ENCODE data around the gene PTPDC1. TPM values are rescaled to one million over a fixed set of nuclear protein-coding genes. Genes with fewer than 3 reads are reported as not detected.

PTPDC1 gene
- total RNA-seq, 1 donor from 2014 or later, result 5.4 TPM

DNA sequence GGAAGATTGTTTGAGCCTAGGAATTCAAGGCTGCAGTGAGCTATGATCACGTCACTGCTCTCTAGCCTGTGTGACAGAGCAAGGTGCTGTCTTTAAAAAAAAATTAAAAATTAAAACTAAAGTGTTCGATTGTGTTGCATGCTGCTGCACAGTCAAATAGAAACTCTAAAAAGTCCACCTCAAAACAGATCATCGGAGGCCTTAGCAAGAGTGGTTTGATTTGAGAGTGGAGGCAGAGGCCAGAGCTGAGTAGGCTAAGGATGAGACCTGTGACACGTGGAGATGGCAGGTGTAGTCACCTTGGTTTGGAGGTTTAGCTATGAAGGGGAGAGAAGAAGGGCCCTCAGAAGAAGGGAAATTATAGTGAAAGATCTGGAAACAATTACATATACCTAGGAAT is 2.8 kb upstream of the PTPDC1 start:
- Histone ChIP-seq H4K20me1 (ENCODE audit: insufficient read depth, low read length) (no peaks in the 10 kb centered on the region), H3K4me1 (ENCODE audit: insufficient read depth, low read length) (peaks cover 5% of the 10 kb centered on the region), H3K27ac (ENCODE audit: low read depth, low read length) (no peak overlapping the region), H2AFZ (ENCODE audit: low read depth, low read length) (no peak overlapping the region), H3K4me3 (ENCODE audit: insufficient read depth, low read depth, low read length) (no peak overlapping the region), H3K27me3 (ENCODE audit: insufficient read depth, low read length) (no peaks in the 10 kb centered on the region), H3K79me2 (ENCODE audit: insufficient read depth, low read length) (no peaks in the 10 kb centered on the region), H3K9me3 (ENCODE audit: insufficient read depth, low read depth, low read length) (no peaks in the 10 kb centered on the region), H3K4me2 (ENCODE audit: low read length) (no peak overlapping the region), H3K36me3 (ENCODE audit: insufficient read depth, low read length) (no peaks in the 10 kb centered on the region), H3K9ac (ENCODE audit: low read length) (no peak overlapping the region)
- FAIRE-seq (no peak), DNase-seq (ENCODE audit: low read depth) (no peak)
- Mint-ChIP-seq H3K9me3 (ENCODE audit: unreplicated experiment) (no peaks in the 10 kb centered on the region), H3K27ac (ENCODE audit: unreplicated experiment) (no peak overlapping the region), H3K36me3 (ENCODE audit: low read depth, unreplicated experiment) (no peaks in the 10 kb centered on the region), H3K4me1 (ENCODE audit: low read depth, unreplicated experiment) (peaks cover 8% of the 10 kb centered on the region), H3K4me3 (ENCODE audit: unreplicated experiment) (no peak overlapping the region), H3K27me3 (ENCODE audit: low read depth, unreplicated experiment) (no peaks in the 10 kb centered on the region)
- no peak for TF ChIP-seq EZH2 (IDR thresholded peaks at IDR 0.05; ENCODE audit: insufficient read depth, low read length)
- TF ChIP-seq, protein P1, sequence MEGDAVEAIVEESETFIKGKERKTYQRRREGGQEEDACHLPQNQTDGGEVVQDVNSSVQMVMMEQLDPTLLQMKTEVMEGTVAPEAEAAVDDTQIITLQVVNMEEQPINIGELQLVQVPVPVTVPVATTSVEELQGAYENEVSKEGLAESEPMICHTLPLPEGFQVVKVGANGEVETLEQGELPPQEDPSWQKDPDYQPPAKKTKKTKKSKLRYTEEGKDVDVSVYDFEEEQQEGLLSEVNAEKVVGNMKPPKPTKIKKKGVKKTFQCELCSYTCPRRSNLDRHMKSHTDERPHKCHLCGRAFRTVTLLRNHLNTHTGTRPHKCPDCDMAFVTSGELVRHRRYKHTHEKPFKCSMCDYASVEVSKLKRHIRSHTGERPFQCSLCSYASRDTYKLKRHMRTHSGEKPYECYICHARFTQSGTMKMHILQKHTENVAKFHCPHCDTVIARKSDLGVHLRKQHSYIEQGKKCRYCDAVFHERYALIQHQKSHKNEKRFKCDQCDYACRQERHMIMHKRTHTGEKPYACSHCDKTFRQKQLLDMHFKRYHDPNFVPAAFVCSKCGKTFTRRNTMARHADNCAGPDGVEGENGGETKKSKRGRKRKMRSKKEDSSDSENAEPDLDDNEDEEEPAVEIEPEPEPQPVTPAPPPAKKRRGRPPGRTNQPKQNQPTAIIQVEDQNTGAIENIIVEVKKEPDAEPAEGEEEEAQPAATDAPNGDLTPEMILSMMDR (IDR thresholded peaks at IDR 0.05; ENCODE audit: insufficient read depth, low read depth, low read length), result no peak

DNA sequence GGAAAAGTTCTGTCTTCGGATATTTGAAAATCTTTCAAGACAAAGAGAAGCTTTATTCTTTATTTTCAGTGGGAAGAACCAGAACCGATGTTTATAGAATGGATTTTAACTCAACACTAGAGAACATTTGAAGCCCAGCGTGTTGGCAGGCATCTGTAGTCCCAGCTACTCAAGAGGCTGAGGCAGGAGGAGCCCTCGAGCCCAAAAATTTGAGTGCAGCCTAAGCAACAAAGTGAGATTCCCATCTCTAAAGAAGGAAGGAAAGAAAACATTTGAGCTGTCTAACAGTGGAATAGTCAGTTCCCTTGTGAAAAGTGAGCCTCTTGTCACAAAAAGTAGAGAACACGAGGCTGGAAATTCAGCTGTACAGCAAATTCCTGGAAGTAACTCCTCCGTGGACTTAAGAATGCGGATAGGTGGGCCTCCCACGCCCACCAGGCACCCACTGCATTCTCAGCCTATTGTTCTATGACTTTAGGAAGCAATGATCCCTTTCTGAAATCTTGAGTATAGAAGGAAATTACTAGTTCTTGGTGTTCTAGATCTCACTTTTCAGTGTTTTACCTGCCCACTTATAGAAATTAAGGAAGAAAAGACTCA is 2.3 kb upstream of the PTPDC1 start:
- H3K4me1 Mint-ChIP-seq (ENCODE audit: low read depth, unreplicated experiment), result peaks cover 8% of the 10 kb centered on the region
- H3K36me3 ChIP-seq (ENCODE audit: insufficient read depth, low read length), result no peaks in the 10 kb centered on the region
- TF ChIP-seq, protein P1 (IDR thresholded peaks at IDR 0.05; ENCODE audit: insufficient read depth, low read depth, low read length), result no peak
- TF ChIP-seq EZH2 (IDR thresholded peaks at IDR 0.05; ENCODE audit: insufficient read depth, low read length), result no peak
- no peak overlapping the region for H3K4me3 ChIP-seq (ENCODE audit: insufficient read depth, low read depth, low read length)
- H3K27me3 ChIP-seq (ENCODE audit: insufficient read depth, low read length), result no peaks in the 10 kb centered on the region
- FAIRE-seq (no peak), DNase-seq (ENCODE audit: low read depth) (no peak)
- no peak overlapping the region for H3K9ac ChIP-seq (ENCODE audit: low read length)
- no peaks in the 10 kb centered on the region for H4K20me1 ChIP-seq (ENCODE audit: insufficient read depth, low read length)
- no peak overlapping the region for H3K27ac Mint-ChIP-seq (ENCODE audit: unreplicated experiment)
- no peak overlapping the region for H3K4me2 ChIP-seq (ENCODE audit: low read length)
- no peak overlapping the region for H3K4me3 Mint-ChIP-seq (ENCODE audit: unreplicated experiment)
- no peak overlapping the region for H2AFZ ChIP-seq (ENCODE audit: low read depth, low read length)
- no peaks in the 10 kb centered on the region for H3K9me3 ChIP-seq (ENCODE audit: insufficient read depth, low read depth, low read length)
- H3K79me2 ChIP-seq (ENCODE audit: insufficient read depth, low read length), result no peaks in the 10 kb centered on the region
- H3K27me3 Mint-ChIP-seq (ENCODE audit: low read depth, unreplicated experiment), result no peaks in the 10 kb centered on the region
- no peak overlapping the region for H3K27ac ChIP-seq (ENCODE audit: low read depth, low read length)
- no peaks in the 10 kb centered on the region for H3K36me3 Mint-ChIP-seq (ENCODE audit: low read depth, unreplicated experiment)
- no peaks in the 10 kb centered on the region for H3K9me3 Mint-ChIP-seq (ENCODE audit: unreplicated experiment)
- H3K4me1 ChIP-seq (ENCODE audit: insufficient read depth, low read length), result peaks cover 10% of the 10 kb centered on the region

DNA sequence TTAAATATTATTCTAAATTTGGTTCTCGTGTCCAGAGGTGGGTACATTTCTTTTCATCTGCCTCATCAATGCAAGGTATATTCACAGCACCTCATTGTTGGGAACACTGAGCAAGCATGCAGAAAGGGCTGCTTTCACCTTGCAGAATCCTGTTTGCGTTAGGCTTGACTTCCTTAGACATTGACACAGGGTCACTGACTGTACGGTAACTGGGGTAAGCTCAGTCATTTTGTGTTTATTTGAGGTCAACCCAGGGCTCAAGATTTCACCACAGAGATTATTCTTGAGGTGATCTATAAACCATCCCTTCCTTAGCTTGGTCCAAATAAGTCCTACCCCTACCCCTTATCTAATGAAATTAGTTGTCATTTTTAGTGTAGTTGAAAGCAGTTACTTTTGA is 1.7 kb upstream of the PTPDC1 start:
- Mint-ChIP-seq H3K36me3 (ENCODE audit: low read depth, unreplicated experiment) (no peaks in the 10 kb centered on the region), H3K27ac (ENCODE audit: unreplicated experiment) (no peak overlapping the region), H3K9me3 (ENCODE audit: unreplicated experiment) (no peaks in the 10 kb centered on the region), H3K27me3 (ENCODE audit: low read depth, unreplicated experiment) (no peaks in the 10 kb centered on the region), H3K4me1 (ENCODE audit: low read depth, unreplicated experiment) (peaks cover 8% of the 10 kb centered on the region), H3K4me3 (ENCODE audit: unreplicated experiment) (no peak overlapping the region)
- Histone ChIP-seq H3K9me3 (ENCODE audit: insufficient read depth, low read depth, low read length) (no peaks in the 10 kb centered on the region), H3K9ac (ENCODE audit: low read length) (no peak overlapping the region), H3K4me2 (ENCODE audit: low read length) (no peak overlapping the region), H3K27ac (ENCODE audit: low read depth, low read length) (no peak overlapping the region), H3K79me2 (ENCODE audit: insufficient read depth, low read length) (no peaks in the 10 kb centered on the region), H2AFZ (ENCODE audit: low read depth, low read length) (no peak overlapping the region), H3K4me1 (ENCODE audit: insufficient read depth, low read length) (peaks cover 10% of the 10 kb centered on the region), H3K36me3 (ENCODE audit: insufficient read depth, low read length) (no peaks in the 10 kb centered on the region), H3K27me3 (ENCODE audit: insufficient read depth, low read length) (no peaks in the 10 kb centered on the region), H4K20me1 (ENCODE audit: insufficient read depth, low read length) (no peaks in the 10 kb centered on the region), H3K4me3 (ENCODE audit: insufficient read depth, low read depth, low read length) (no peak overlapping the region)
- DNase-seq (ENCODE audit: low read depth) (no peak), FAIRE-seq (no peak)
- TF ChIP-seq, protein P1 (IDR thresholded peaks at IDR 0.05; ENCODE audit: insufficient read depth, low read depth, low read length), result no peak
- TF ChIP-seq EZH2 (IDR thresholded peaks at IDR 0.05; ENCODE audit: insufficient read depth, low read length), result no peak
